K562 (cell line): Measurements from ENCODE around the gene SMIM36. TPM values are rescaled to one million over a fixed set of nuclear protein-coding genes. Genes with fewer than 3 reads are reported as not detected.
"Not testable (repeated sequence)": the region's sequence is repeated elsewhere in the genome, so short reads cannot be mapped to it uniquely, and the experiment has no call there.

ENCODE experiments used
- ATAC-seq: fragments of 200-7000 bp; cut with Tn5 transposase; 3 replicates; pipeline ENCODE4 v1.9.1; 2020; ENCODE audit warnings: moderate library complexity
- BruUV-seq: library from RNA; stranded (reverse); fragments of 400-500 nt; replicated peaks from 2 replicates; lab custom pipeline; 2021; lab: Mats Ljungman, UMichigan
- CTCF ChIA-PET: fragments of 300-600 bp; formaldehyde crosslinking; extraction: SDS; loops from one replicate; lab custom pipeline; 2021; ENCODE audit warnings: low intra/inter-chr PET ratio; lab: Yijun Ruan, JAX
- POLR2A ChIA-PET: fragments of 300-600, 350-650 bp; sonication (Branson Sonifier 250); formaldehyde crosslinking; extraction: SDS; loops from one replicate; lab custom pipeline; 2021; ENCODE audit warnings: antibody characterized with exemption, inconsistent platforms; lab: Yijun Ruan, JAX
- DNase-seq, 4 experiments: peaks; one replicate each; pipeline versions ENCODE4 v3.0.0 to v3.0.0-alpha.2; 2011 to 2018; ENCODE audit warnings: low spot score in 3 of 4, mixed read lengths in 3 of 4; ENCODE audit errors: extremely low read depth in 1 of 4
- FAIRE-seq: peaks from 2 replicates; lab custom pipeline; 2011; peaks lifted over from hg19 to GRCh38; lab: Jason Lieb, UNC
- H2AFZ ChIP-seq: 2 replicates; pipeline ENCODE4 v1.6.0; 2011; ENCODE audit warnings: low read depth, low read length, control low read depth, inconsistent platforms
- H3K27ac ChIP-seq: fragments of 200-600 bp; 3 replicates; pipeline ENCODE4 v1.8.0; 2011; ENCODE audit warnings: low read depth, mild to moderate bottlenecking, control low read depth, inconsistent platforms, low read length, moderate library complexity, mixed read lengths; ENCODE audit errors: extremely low read depth
- H3K27me3 ChIP-seq, 2 experiments: fragments of 300-600 bp in 1 of 2; 2 replicates in 1 of 2; 3 replicates in 1 of 2; pipeline versions ENCODE4 v1.6.0 to v1.8.0; 2011; ENCODE audit warnings: inconsistent platforms in 2 of 2, low read length in 2 of 2, mild to moderate bottlenecking in 1 of 2, mixed read lengths in 1 of 2, moderate library complexity in 1 of 2; ENCODE audit not compliant: control insufficient read depth in 2 of 2, insufficient read depth in 2 of 2
- H3K36me3 ChIP-seq: fragments of 300-600 bp; 3 replicates; pipeline ENCODE4 v1.8.0; 2011; ENCODE audit warnings: mild to moderate bottlenecking, low read length, inconsistent platforms; ENCODE audit not compliant: control insufficient read depth, insufficient read depth
- H3K4me1 ChIP-seq, 2 experiments: fragments of 200-600 bp in 1 of 2; replicated peaks in 1 of 2; 2 replicates in 1 of 2; 3 replicates in 1 of 2; pipeline versions ENCODE4 v1.5.1 to v1.8.0; 2011; ENCODE audit warnings: inconsistent platforms in 2 of 2, low read length in 2 of 2, mild to moderate bottlenecking in 1 of 2, mixed read lengths in 1 of 2, moderate library complexity in 1 of 2; ENCODE audit not compliant: control insufficient read depth in 2 of 2, insufficient read depth in 2 of 2
- H3K4me2 ChIP-seq: 2 replicates; pipeline ENCODE4 v1.6.1; 2011; ENCODE audit warnings: low read length, control low read depth, inconsistent platforms, mixed read lengths; ENCODE audit not compliant: insufficient read depth
- H3K4me3 ChIP-seq: fragments of 200-600 bp; sonication (generic), shearing (Covaris generic); 2 replicates; pipeline ENCODE4 v1.5.1; 2016; ENCODE audit warnings: control low read depth, inconsistent platforms
- H3K79me2 ChIP-seq: fragments of 200-600 bp; 3 replicates; pipeline ENCODE4 v1.8.0; 2011; ENCODE audit warnings: low read length, inconsistent platforms; ENCODE audit not compliant: control insufficient read depth, insufficient read depth
- H3K9ac ChIP-seq, 2 experiments: 2 replicates each; pipeline versions ENCODE4 v1.6.0 to v1.6.1; 2011; ENCODE audit warnings: low read depth in 2 of 2, low read length in 2 of 2, control low read depth in 1 of 2, inconsistent platforms in 1 of 2, mild to moderate bottlenecking in 1 of 2, mixed read lengths in 1 of 2; ENCODE audit not compliant: insufficient read depth in 1 of 2
- H3K9me1 ChIP-seq: one replicate; pipeline ENCODE4 v1.6.0; 2011; ENCODE audit warnings: inconsistent platforms, mild to moderate bottlenecking, low read length, moderate library complexity; ENCODE audit not compliant: control insufficient read depth, insufficient read depth
- H3K9me3 ChIP-seq: replicated peaks from 2 replicates; pipeline ENCODE4 v1.5.1; 2011; ENCODE audit warnings: low read depth, low read length, inconsistent platforms; ENCODE audit not compliant: control insufficient read depth, insufficient read depth
- H4K20me1 ChIP-seq: replicated peaks from 2 replicates; pipeline ENCODE4 v1.6.1; 2011; ENCODE audit warnings: low read length, inconsistent platforms, mixed read lengths; ENCODE audit not compliant: control insufficient read depth, insufficient read depth
- C11orf30 ChIP-seq: fragments of 450-650 bp; IDR thresholded peaks from 2 replicates; pipeline ENCODE4 v1.6.1; 2016; ENCODE audit warnings: low read depth, mild to moderate bottlenecking
- CBFA2T2 ChIP-seq: fragments of 450-650 bp; conservative IDR thresholded peaks from 2 replicates; pipeline ENCODE4 v1.6.1; 2017; ENCODE audit warnings: mild to moderate bottlenecking
- GTF2A2 ChIP-seq: IDR thresholded peaks from 2 replicates; pipeline ENCODE4 v1.6.1; 2016; ENCODE audit warnings: mild to moderate bottlenecking, missing genetic modification characterization, missing compliant biosample characterization
- HDAC2 ChIP-seq: fragments of 450-650 bp; IDR thresholded peaks from 2 replicates; pipeline ENCODE4 v1.6.1; 2016; ENCODE audit warnings: mild to moderate bottlenecking
- KLF13 ChIP-seq: fragments of 450-650 bp; IDR thresholded peaks from 2 replicates; pipeline ENCODE4 v1.6.1; 2016; ENCODE audit warnings: missing genetic modification characterization, low read depth, mild to moderate bottlenecking, missing compliant biosample characterization, moderate library complexity, borderline replicate concordance
- MAFF ChIP-seq: IDR thresholded peaks from 2 replicates; pipeline ENCODE4 v1.6.1; 2012; ENCODE audit warnings: low read length, improper control_type of control experiment
- MAFG ChIP-seq: fragments of 450-650 bp; conservative IDR thresholded peaks from 2 replicates; pipeline ENCODE4 v1.6.1; 2016; ENCODE audit warnings: missing genetic modification characterization, missing compliant biosample characterization
- MAFK ChIP-seq: IDR thresholded peaks from 2 replicates; pipeline ENCODE4 v1.6.1; 2011; ENCODE audit warnings: low read length, improper control_type of control experiment
- MYC ChIP-seq, 2 experiments: fragments of 250-450 bp in 1 of 2; sonication (Bioruptor Pico) in 1 of 2; IDR thresholded peaks; 2 replicates each; pipeline versions ENCODE4 v1.5.1 to v1.6.1; 2012 to 2021; ENCODE audit warnings: low read depth in 2 of 2, borderline replicate concordance in 1 of 2, improper control_type of control experiment in 1 of 2, low read length in 1 of 2, mild to moderate bottlenecking in 1 of 2, moderate library complexity in 1 of 2
- NFRKB ChIP-seq: fragments of 450-650 bp; IDR thresholded peaks from 2 replicates; pipeline ENCODE4 v1.6.1; 2016; ENCODE audit warnings: low read depth
- RB1 ChIP-seq: fragments of 450-650 bp; IDR thresholded peaks from 2 replicates; pipeline ENCODE4 v1.6.1; 2017; ENCODE audit warnings: low read depth, mild to moderate bottlenecking
- SAFB2 ChIP-seq: fragments of 200-400 bp; formaldehyde crosslinking; IDR thresholded peaks from 2 replicates; pipeline ENCODE4 v1.6.1; 2018; ENCODE audit warnings: borderline replicate concordance, low read length, low read depth, moderate library complexity; ENCODE audit not compliant: severe bottlenecking
- SIN3A ChIP-seq, 2 experiments: fragments of 150-350 bp in 1 of 2; IDR thresholded peaks; 2 replicates each; pipeline ENCODE4 v1.6.1; 2011 to 2016; ENCODE audit warnings: borderline replicate concordance in 2 of 2, low read depth in 2 of 2, low read length in 2 of 2, mild to moderate bottlenecking in 2 of 2, moderate library complexity in 2 of 2; ENCODE audit not compliant: control insufficient read depth in 1 of 2
- TAF15 ChIP-seq: fragments of 200-400 bp; formaldehyde crosslinking; IDR thresholded peaks from 2 replicates; pipeline ENCODE4 v1.6.1; 2017; ENCODE audit warnings: mild to moderate bottlenecking, low read depth, low read length, moderate library complexity
- XRCC5 ChIP-seq: fragments of 200-400 bp; formaldehyde crosslinking; IDR thresholded peaks from 2 replicates; pipeline ENCODE4 v1.6.1; 2017; ENCODE audit warnings: low read depth, mild to moderate bottlenecking, low read length
- ZNF175 ChIP-seq: fragments of 200-800 bp; sonication (Bioruptor generic); IDR thresholded peaks from 2 replicates; pipeline ENCODE4 v1.6.1; 2016; ENCODE audit warnings: low read depth, mild to moderate bottlenecking, missing genetic modification characterization, missing compliant biosample characterization
- ZNF316 ChIP-seq: fragments of 450-650 bp; IDR thresholded peaks from 2 replicates; pipeline ENCODE4 v1.6.1; 2016
- WGBS: fragments of 100-300 bp; shearing (Covaris generic); methylation state at CpG from one replicate; pipeline ENCODE4 v1.1.6; 2016; ENCODE audit warnings: low coverage, mixed read lengths; ENCODE audit not compliant: insufficient coverage; ENCODE audit errors: missing lambda C conversion rate; 5-methylcytosine and 5-hydroxymethylcytosine counted together
- in situ Hi-C: fragments of 300-500 bp; cut with MboI; formaldehyde crosslinking; loops from 4 replicates; pipeline ENCODE4 v1.15.0; 2018; ENCODE audit warnings: inconsistent platforms, mixed read lengths
- intact Hi-C: fragments of 100-400 bp; cut with micrococcal nuclease; formaldehyde crosslinking; loops from 2 replicates; pipeline ENCODE4 v1.14.2; 2022
- polyA plus RNA-seq, 8 experiments: library from polyadenylated mRNA; depleted of rRNA in 4 of 8; stranded (reverse) in 5 of 8; unstranded in 3 of 8; fragments of >200 nt; fragmentation: Nextera tagmentation in 2 of 8; fragmentation: Illumina TruSeq in 1 of 8; extraction: Ambion mirVana in 2 of 8; extraction: Trizol in 1 of 8; gene quantifications; 2 replicates each; pipeline versions ENCODE4 v1.2.1 to v1.2.3, GENCODE V29; 2011 to 2014; ENCODE audit warnings: inconsistent platforms in 1 of 8, missing spikeins in 1 of 8
- total RNA-seq, 7 experiments: library from RNA; depleted of rRNA in 6 of 7; stranded (reverse); fragments of >200 nt in 6 of 7; fragmentation: Illumina TruSeq in 2 of 7; extraction: Trizol in 2 of 7; gene quantifications; 2 replicates each; pipeline versions ENCODE4 v1.2.1 to v1.2.3, GENCODE V29; 2011 to 2021; ENCODE audit warnings: low replicate concordance in 1 of 7

Gene SMIM36
- total and polyA plus RNA-seq, 9 of the 15 experiments (the other 6 are each of a cell fraction or from before 2014, with no cell fraction given) = not detected

DNA sequence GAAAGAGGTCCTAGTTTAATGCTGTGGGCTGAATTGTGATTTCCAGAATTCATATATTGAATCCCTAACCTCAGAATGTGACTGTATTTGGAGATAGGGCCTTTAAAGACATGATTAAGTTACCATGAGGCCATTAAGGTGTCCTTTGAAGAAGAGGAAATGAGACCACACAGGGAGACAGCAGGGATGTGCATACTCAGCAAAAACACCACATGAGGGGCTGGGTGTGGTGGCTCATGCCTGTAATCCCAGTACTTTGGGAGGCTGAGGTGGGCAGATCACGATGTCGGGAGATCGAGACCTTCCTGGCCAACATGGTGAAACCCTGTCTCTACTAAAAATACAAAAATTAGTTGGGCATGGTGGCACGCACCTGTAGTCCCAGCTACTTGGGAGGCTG, 11.8 kb upstream of the SMIM36 start:
- H4K20me1 ChIP-seq, CTCF ChIA-PET, H3K9me1 ChIP-seq, H3K4me3 ChIP-seq, H3K4me2 ChIP-seq, H3K4me1 ChIP-seq, FAIRE-seq, H3K27ac ChIP-seq, H3K9me3 ChIP-seq, DNase-seq, H3K9ac ChIP-seq, H3K36me3 ChIP-seq, ATAC-seq, H2AFZ ChIP-seq, H3K79me2 ChIP-seq, BruUV-seq, H3K27me3 ChIP-seq: not testable (repeated sequence)
- no CpG with 5 or more reads among the region's 4 CpGs for WGBS
- intact Hi-C loops (loop anchor here (10.0 kb wide), 1 partner anchor 442 kb away; no protein-coding TSS in a partner anchor), in situ Hi-C loops (loop anchor here (5.0 kb wide), 1 partner anchor 304 kb away; no protein-coding TSS in a partner anchor)
- POLR2A ChIA-PET = interaction anchor here (0.6 to 1.1 kb wide), 2 partner anchors 33 to 118 kb away, joined by 3 to 4 read pairs; no protein-coding TSS in a partner anchor
- TF ChIP-seq MAFF (peak; percentile 68), MAFG (tag) (peak; percentile 53), MAFK (peak; percentile 61), C11orf30 (peak; percentile 75), ZNF316 (peak; percentile 84)

GRCh38 chr17:55521186-55521585, 9.9 kb upstream of the SMIM36 start:
- FAIRE-seq = no peak
- POLR2A ChIA-PET = no interaction called here
- TF ChIP-seq ZNF316 = no peak
- no peak for TF ChIP-seq SAFB2
- TF ChIP-seq XRCC5 = no peak
- no peak for TF ChIP-seq HDAC2
- TF ChIP-seq NFRKB = no peak
- no peak for TF ChIP-seq RB1
- no peak for TF ChIP-seq ZNF175
- TF ChIP-seq SIN3A (IDR thresholded peaks at IDR 0.05; ENCODE audit: borderline replicate concordance in 2 of 2, control insufficient read depth in 1 of 2, low read depth in 2 of 2, low read length in 2 of 2) = no peak
- no peak for TF ChIP-seq KLF13
- TF ChIP-seq MYC (IDR thresholded peaks at IDR 0.05; ENCODE audit: low read depth, low read length) = no peak
- TF ChIP-seq MYC (CRISPR knock-in tag; IDR thresholded peaks at IDR 0.05; ENCODE audit: borderline replicate concordance, low read depth) = no peak
- no peak for TF ChIP-seq CBFA2T2
- no peak for TF ChIP-seq TAF15
- no peak for TF ChIP-seq GTF2A2 (tag)
- no peak for TF ChIP-seq MAFF
- H4K20me1 ChIP-seq = no peaks in the 10 kb centered on the region
- no peak for DNase-seq
- H3K9me3 ChIP-seq = no peaks in the 10 kb centered on the region
- H2AFZ ChIP-seq = no peak overlapping the region
- no peak overlapping the region for H3K4me3 ChIP-seq
- no peaks in the 10 kb centered on the region; a peak in 1 of 5 replicates for H3K4me1 ChIP-seq
- H3K4me2 ChIP-seq = no peak overlapping the region
- H3K79me2 ChIP-seq = no peaks in the 10 kb centered on the region
- H3K27me3 ChIP-seq = peaks cover 4 to 9% of the 10 kb centered on the region in 2 experiments; a peak in 4 of 5 replicates
- in situ Hi-C loops (loop anchor here (5.0 kb wide), 1 partner anchor 306 kb away; no protein-coding TSS in a partner anchor), intact Hi-C loops (loop anchor here (10.0 kb wide), 1 partner anchor 444 kb away; no protein-coding TSS in a partner anchor)
- BruUV-seq = no TSS peak
- H3K36me3 ChIP-seq = no peaks in the 10 kb centered on the region
- no peak for ATAC-seq
- no peaks in the 10 kb centered on the region for H3K9me1 ChIP-seq
- CTCF ChIA-PET = no interaction called here
- H3K27ac ChIP-seq = no peak overlapping the region
- H3K9ac ChIP-seq = no peak overlapping the region
